HG02981 (cell line): ENCODE results near the gene SIK3.

Experiments
- ATAC-seq: cut with Tn5 transposase; IDR thresholded peaks from one replicate; pipeline ENCODE4 v1.9.1; 2021; ENCODE audit warnings: mild to moderate bottlenecking, moderate library complexity; ENCODE audit not compliant: unreplicated experiment

SIK3 gene

GRCh38 chr11:116870054-116870453, 228.2 kb downstream of the SIK3 start:
- no peak for ATAC-seq

GRCh38 chr11:116869610-116870009, 228.6 kb downstream of the SIK3 start:
- ATAC-seq = no peak

- no peak for ATAC-seq
Measured at GRCh38 chr11:116868066-116868465, 230.2 kb downstream of the SIK3 start.

GRCh38 chr11:116867619-116868018, 230.6 kb downstream of the SIK3 start:
- ATAC-seq = no peak

- no peak for ATAC-seq
Measured at GRCh38 chr11:116866804-116867455, 231.3 kb downstream of the SIK3 start.

GRCh38 chr11:116865696-116866095, 232.5 kb downstream of the SIK3 start:
- no peak for ATAC-seq

- no peak for ATAC-seq
Measured at GRCh38 chr11:116864531-116864930, 233.7 kb downstream of the SIK3 start.

GRCh38 chr11:116862951-116863350, 235.3 kb downstream of the SIK3 start:
- no peak for ATAC-seq

GRCh38 chr11:116862185-116862584, 236.0 kb downstream of the SIK3 start:
- no peak for ATAC-seq

- no peak for ATAC-seq
Measured at GRCh38 chr11:116861539-116861938, 236.7 kb downstream of the SIK3 start.

- no peak for ATAC-seq
Measured at GRCh38 chr11:116860303-116860702, 237.9 kb downstream of the SIK3 start.

GRCh38 chr11:116859175-116859574, 239.1 kb downstream of the SIK3 start:
- no peak for ATAC-seq

- ATAC-seq = no peak
Measured at GRCh38 chr11:116857936-116858335, 240.3 kb downstream of the SIK3 start.

- ATAC-seq = no peak
Measured at GRCh38 chr11:116857316-116857715, 240.9 kb downstream of the SIK3 start.

- no peak for ATAC-seq
Measured at GRCh38 chr11:116856423-116856822, 241.8 kb downstream of the SIK3 start.

- no peak for ATAC-seq
Measured at GRCh38 chr11:116855413-116855812, 242.8 kb downstream of the SIK3 start.

GRCh38 chr11:116853461-116854073, 244.7 kb downstream of the SIK3 start:
- peak; percentile 97 for ATAC-seq

- ATAC-seq = no peak
Measured at GRCh38 chr11:116852261-116853031, 245.8 kb downstream of the SIK3 start.

GRCh38 chr11:116851626-116852025, 246.6 kb downstream of the SIK3 start:
- no peak for ATAC-seq

- ATAC-seq = no peak
Measured at GRCh38 chr11:116849486-116849885, 248.7 kb downstream of the SIK3 start.

- ATAC-seq = no peak
Measured at GRCh38 chr11:116849060-116849459, 249.2 kb downstream of the SIK3 start.

- ATAC-seq = no peak
Measured at GRCh38 chr11:116847612-116848011, 250.6 kb downstream of the SIK3 start.
